Measurements from ENCODE around the gene SENP6. TPM values are rescaled to one million over a fixed set of nuclear protein-coding genes. Genes with fewer than 3 reads are reported as not detected.
"Not testable (repeated sequence)": the region's sequence is repeated elsewhere in the genome, so short reads cannot be mapped to it uniquely, and the experiment has no call there.

The SENP6 gene
- 10 to 100 TPM; 56.6 to 67.7 (median 57.4) TPM for total RNA-seq

GRCh38 chr6:75601304-75602245, at the start of gene SENP6:
Gene SENP6, plus strand, starts transcription at chr6:75601880. Its CDS starts 645 bp downstream, at chr6:75602525.
- ATAC-seq (peak; percentile 73 to 75), DNase-seq (peak; percentile 68)
- Mint-ChIP-seq H3K4me3 (peak within 1 kb of the TSS; percentile 97), H3K9me3 (no peaks in the 10 kb centered on the region), H3K27me3 (ENCODE audit: low read depth) (no peaks in the 10 kb centered on the region), H3K36me3 (ENCODE audit: insufficient read depth) (peaks cover 1% of the 10 kb centered on the region), H3K4me1 (ENCODE audit: low read depth) (peaks cover 57% of the 10 kb centered on the region)

GRCh38 chr6:75556240-75556639, 45.4 kb upstream of the SENP6 start:
- Mint-ChIP-seq H3K4me1 (ENCODE audit: low read depth) (peaks cover 2% of the 10 kb centered on the region), H3K4me3 (no peak overlapping the region), H3K27me3 (ENCODE audit: low read depth) (peaks cover 5% of the 10 kb centered on the region), H3K9me3 (peaks cover 1% of the 10 kb centered on the region), H3K36me3 (ENCODE audit: insufficient read depth) (no peaks in the 10 kb centered on the region)
- DNase-seq (no peak), ATAC-seq (no peak)

- Mint-ChIP-seq H3K4me1 (ENCODE audit: low read depth) (no peaks in the 10 kb centered on the region), H3K9me3 (peaks cover 4% of the 10 kb centered on the region), H3K4me3 (no peak overlapping the region), H3K27me3 (ENCODE audit: low read depth) (peaks cover 7% of the 10 kb centered on the region), H3K36me3 (ENCODE audit: insufficient read depth) (no peaks in the 10 kb centered on the region)
- ATAC-seq (no peak), DNase-seq (no peak)
Measured at GRCh38 chr6:75557068-75557467, 44.6 kb upstream of the SENP6 start.

- H3K4me1 Mint-ChIP-seq (ENCODE audit: low read depth): no peaks in the 10 kb centered on the region
- H3K9me3 Mint-ChIP-seq: peaks cover 26% of the 10 kb centered on the region
- ATAC-seq (peak in 1 of 2 donors; percentile 43), DNase-seq (no peak)
- peaks cover 31% of the 10 kb centered on the region for H3K27me3 Mint-ChIP-seq (ENCODE audit: low read depth)
- peaks cover 3% of the 10 kb centered on the region for H3K36me3 Mint-ChIP-seq (ENCODE audit: insufficient read depth)
- H3K4me3 Mint-ChIP-seq: no peak overlapping the region
Measured at GRCh38 chr6:75563032-75563431, 38.6 kb upstream of the SENP6 start.

- ATAC-seq: no peak
- no peaks in the 10 kb centered on the region for H3K4me1 Mint-ChIP-seq (ENCODE audit: low read depth)
- H3K9me3 Mint-ChIP-seq: peaks cover 25% of the 10 kb centered on the region
- DNase-seq: no peak
- no peak overlapping the region for H3K4me3 Mint-ChIP-seq
- peaks cover 3% of the 10 kb centered on the region for H3K36me3 Mint-ChIP-seq (ENCODE audit: insufficient read depth)
- peaks cover 32% of the 10 kb centered on the region for H3K27me3 Mint-ChIP-seq (ENCODE audit: low read depth)
Measured at GRCh38 chr6:75566137-75566767, 35.4 kb upstream of the SENP6 start.

GRCh38 chr6:75568100-75568499, 33.6 kb upstream of the SENP6 start:
- ATAC-seq (no peak), DNase-seq (no peak)
- Mint-ChIP-seq H3K27me3 (ENCODE audit: low read depth) (peaks cover 30% of the 10 kb centered on the region), H3K36me3 (ENCODE audit: insufficient read depth) (peaks cover 3% of the 10 kb centered on the region), H3K9me3 (peaks cover 22% of the 10 kb centered on the region), H3K4me3 (no peak overlapping the region), H3K4me1 (ENCODE audit: low read depth) (no peaks in the 10 kb centered on the region)

- Mint-ChIP-seq H3K27me3 (ENCODE audit: low read depth) (peaks cover 30% of the 10 kb centered on the region), H3K9me3 (peaks cover 22% of the 10 kb centered on the region), H3K4me1 (ENCODE audit: low read depth) (no peaks in the 10 kb centered on the region), H3K36me3 (ENCODE audit: insufficient read depth) (peaks cover 3% of the 10 kb centered on the region), H3K4me3 (no peak overlapping the region)
- ATAC-seq: no peak
- no peak for DNase-seq
Measured at GRCh38 chr6:75568965-75569364, 32.7 kb upstream of the SENP6 start.

GRCh38 chr6:75570671-75571070, 31.0 kb upstream of the SENP6 start:
- not testable (repeated sequence) for H3K36me3 Mint-ChIP-seq (ENCODE audit: insufficient read depth); H3K4me3 Mint-ChIP-seq; DNase-seq; ATAC-seq; H3K4me1 Mint-ChIP-seq (ENCODE audit: low read depth)
- Mint-ChIP-seq H3K9me3 (peaks cover 15% of the 10 kb centered on the region), H3K27me3 (ENCODE audit: low read depth) (peaks cover 19% of the 10 kb centered on the region)

GRCh38 chr6:75572072-75572471, 29.6 kb upstream of the SENP6 start:
- no peaks in the 10 kb centered on the region for H3K4me1 Mint-ChIP-seq (ENCODE audit: low read depth)
- H3K27me3 Mint-ChIP-seq (ENCODE audit: low read depth): peaks cover 11% of the 10 kb centered on the region
- H3K36me3 Mint-ChIP-seq (ENCODE audit: insufficient read depth): no peaks in the 10 kb centered on the region
- no peak for DNase-seq
- no peak for ATAC-seq
- peaks cover 4% of the 10 kb centered on the region for H3K9me3 Mint-ChIP-seq
- H3K4me3 Mint-ChIP-seq: no peak overlapping the region

- DNase-seq (no peak), ATAC-seq (peak in 1 of 2 donors; percentile 67)
- Mint-ChIP-seq H3K36me3 (ENCODE audit: insufficient read depth) (no peaks in the 10 kb centered on the region), H3K9me3 (no peaks in the 10 kb centered on the region), H3K4me3 (no peak overlapping the region), H3K27me3 (ENCODE audit: low read depth) (no peaks in the 10 kb centered on the region), H3K4me1 (ENCODE audit: low read depth) (peaks cover 12% of the 10 kb centered on the region)
Measured at GRCh38 chr6:75579951-75580350, 21.7 kb upstream of the SENP6 start.

- Mint-ChIP-seq H3K4me1 (ENCODE audit: low read depth) (peaks cover 12% of the 10 kb centered on the region), H3K4me3 (no peak overlapping the region), H3K9me3 (no peaks in the 10 kb centered on the region), H3K27me3 (ENCODE audit: low read depth) (no peaks in the 10 kb centered on the region), H3K36me3 (ENCODE audit: insufficient read depth) (no peaks in the 10 kb centered on the region)
- no peak for DNase-seq
- no peak for ATAC-seq
Measured at GRCh38 chr6:75581231-75581630, 20.4 kb upstream of the SENP6 start.

GRCh38 chr6:75584552-75584951, 17.1 kb upstream of the SENP6 start:
- not testable (repeated sequence) for H3K4me3 Mint-ChIP-seq; H3K27me3 Mint-ChIP-seq (ENCODE audit: low read depth); ATAC-seq; H3K36me3 Mint-ChIP-seq (ENCODE audit: insufficient read depth); DNase-seq; H3K9me3 Mint-ChIP-seq
- peaks cover 11% of the 10 kb centered on the region for H3K4me1 Mint-ChIP-seq (ENCODE audit: low read depth)

GRCh38 chr6:75588948-75589347, 12.7 kb upstream of the SENP6 start:
- H3K36me3 Mint-ChIP-seq (ENCODE audit: insufficient read depth): no peaks in the 10 kb centered on the region
- H3K4me1 Mint-ChIP-seq (ENCODE audit: low read depth): no peaks in the 10 kb centered on the region
- no peaks in the 10 kb centered on the region for H3K27me3 Mint-ChIP-seq (ENCODE audit: low read depth)
- no peak overlapping the region for H3K4me3 Mint-ChIP-seq
- no peak for DNase-seq
- no peak for ATAC-seq
- H3K9me3 Mint-ChIP-seq: no peaks in the 10 kb centered on the region

GRCh38 chr6:75590370-75590769, 11.3 kb upstream of the SENP6 start:
- Mint-ChIP-seq H3K4me3 (no peak overlapping the region), H3K4me1 (ENCODE audit: low read depth) (no peaks in the 10 kb centered on the region), H3K9me3 (no peaks in the 10 kb centered on the region), H3K36me3 (ENCODE audit: insufficient read depth) (no peaks in the 10 kb centered on the region), H3K27me3 (ENCODE audit: low read depth) (no peaks in the 10 kb centered on the region)
- DNase-seq: no peak
- ATAC-seq: no peak

- not testable (repeated sequence) for DNase-seq; ATAC-seq; H3K4me3 Mint-ChIP-seq; H3K27me3 Mint-ChIP-seq (ENCODE audit: low read depth); H3K36me3 Mint-ChIP-seq (ENCODE audit: insufficient read depth); H3K9me3 Mint-ChIP-seq
- H3K4me1 Mint-ChIP-seq (ENCODE audit: low read depth): peaks cover 30% of the 10 kb centered on the region
Measured at GRCh38 chr6:75596380-75596779, 5.3 kb upstream of the SENP6 start.
